HL-60 (cell line): ENCODE measurements around the gene STARD10.

ENCODE experiments used
- POLR2AphosphoS5 ChIP-seq: IDR thresholded peaks from 2 replicates; pipeline ENCODE4 v1.6.1; 2012; ENCODE audit warnings: low read depth
- REST ChIP-seq: IDR thresholded peaks from 2 replicates; pipeline ENCODE4 v1.6.1; 2012; ENCODE audit warnings: low read depth; ENCODE audit not compliant: insufficient replicate concordance
- SPI1 ChIP-seq: IDR thresholded peaks from 2 replicates; pipeline ENCODE4 v1.6.1; 2012; ENCODE audit warnings: low read depth, mild to moderate bottlenecking, borderline replicate concordance
- TF ChIP-seq, protein P1 (sequence below): IDR thresholded peaks from one replicate; pipeline ENCODE4 v1.5.1; 2011; ENCODE audit warnings: low read length, control low read depth, inconsistent platforms; ENCODE audit not compliant: insufficient read depth

GRCh38 chr11:72770799-72771198 is 23.0 kb downstream of the STARD10 start:
- TF ChIP-seq, protein P1, sequence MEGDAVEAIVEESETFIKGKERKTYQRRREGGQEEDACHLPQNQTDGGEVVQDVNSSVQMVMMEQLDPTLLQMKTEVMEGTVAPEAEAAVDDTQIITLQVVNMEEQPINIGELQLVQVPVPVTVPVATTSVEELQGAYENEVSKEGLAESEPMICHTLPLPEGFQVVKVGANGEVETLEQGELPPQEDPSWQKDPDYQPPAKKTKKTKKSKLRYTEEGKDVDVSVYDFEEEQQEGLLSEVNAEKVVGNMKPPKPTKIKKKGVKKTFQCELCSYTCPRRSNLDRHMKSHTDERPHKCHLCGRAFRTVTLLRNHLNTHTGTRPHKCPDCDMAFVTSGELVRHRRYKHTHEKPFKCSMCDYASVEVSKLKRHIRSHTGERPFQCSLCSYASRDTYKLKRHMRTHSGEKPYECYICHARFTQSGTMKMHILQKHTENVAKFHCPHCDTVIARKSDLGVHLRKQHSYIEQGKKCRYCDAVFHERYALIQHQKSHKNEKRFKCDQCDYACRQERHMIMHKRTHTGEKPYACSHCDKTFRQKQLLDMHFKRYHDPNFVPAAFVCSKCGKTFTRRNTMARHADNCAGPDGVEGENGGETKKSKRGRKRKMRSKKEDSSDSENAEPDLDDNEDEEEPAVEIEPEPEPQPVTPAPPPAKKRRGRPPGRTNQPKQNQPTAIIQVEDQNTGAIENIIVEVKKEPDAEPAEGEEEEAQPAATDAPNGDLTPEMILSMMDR: no peak
- TF ChIP-seq REST (no peak), POLR2AphosphoS5 (no peak), SPI1 (no peak)
